HL-60/S4 treated with retinoic acid at 250 ng/mL for 4 days and 3 days (cell line): ENCODE measurements around the gene GZMM.

Experiments
- in situ Hi-C: fragments of 300-500 bp; cut with MboI; formaldehyde crosslinking; loops from 2 replicates; pipeline ENCODE4 v1.7.0; 2022; ENCODE audit warnings: low sequenced_read_pairs

Gene GZMM

DNA sequence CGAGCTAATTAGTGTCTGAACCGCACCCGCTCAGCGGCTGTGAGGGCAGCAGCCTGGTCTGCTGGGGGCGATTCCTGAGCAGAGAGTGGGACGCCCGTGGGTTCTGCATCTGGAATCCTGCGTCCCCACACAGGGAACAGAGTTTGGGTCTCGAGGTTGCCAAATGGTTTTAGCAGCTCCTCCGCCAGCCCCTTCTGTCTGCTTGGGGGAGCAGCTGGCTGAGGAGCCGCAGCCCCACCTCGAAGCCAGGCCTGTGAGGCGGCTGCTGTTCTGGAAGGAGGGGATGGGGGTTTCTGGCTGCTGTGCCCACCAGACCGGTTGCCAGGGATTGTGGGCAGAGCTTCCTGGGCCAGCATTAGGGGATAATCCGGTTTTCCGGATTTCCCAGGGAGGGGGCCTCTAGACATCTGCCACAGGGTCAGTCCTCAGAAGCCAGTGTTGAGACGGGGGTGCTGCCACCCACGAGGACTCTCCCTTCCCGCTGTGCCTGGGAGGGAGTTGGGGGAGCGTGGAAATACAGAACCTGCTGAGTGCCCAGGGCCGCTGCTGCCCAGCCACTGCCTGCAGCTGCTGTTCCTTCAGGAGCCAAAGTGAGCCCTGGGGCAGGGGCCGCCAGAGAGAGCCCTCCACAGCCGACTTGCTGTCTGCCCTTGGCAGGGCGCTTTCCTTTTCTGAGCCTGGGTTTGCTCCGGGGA, 10.3 kb upstream of the GZMM start:
- in situ Hi-C loops = no loop called here

DNA sequence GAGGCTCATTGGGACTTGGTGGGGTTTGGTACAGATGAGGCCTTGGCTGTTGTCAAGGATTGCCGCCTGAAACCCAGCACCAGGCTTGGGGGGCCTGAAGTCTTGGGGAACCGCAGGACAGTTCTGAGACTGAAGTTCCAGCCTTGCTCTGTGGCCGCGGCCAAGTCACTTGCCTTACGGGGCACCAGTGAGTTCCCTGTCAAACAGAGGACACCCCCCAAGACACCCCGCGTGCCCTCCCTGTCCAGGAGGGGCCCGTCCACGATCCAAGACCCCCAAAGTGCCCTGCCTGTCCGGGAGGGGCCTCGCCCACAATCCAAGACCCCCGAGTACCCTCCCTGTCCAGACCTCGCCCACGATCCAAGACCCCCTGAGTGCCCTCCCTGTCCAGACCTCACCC, 9.8 kb upstream of the GZMM start:
- in situ Hi-C loops = no loop called here

DNA sequence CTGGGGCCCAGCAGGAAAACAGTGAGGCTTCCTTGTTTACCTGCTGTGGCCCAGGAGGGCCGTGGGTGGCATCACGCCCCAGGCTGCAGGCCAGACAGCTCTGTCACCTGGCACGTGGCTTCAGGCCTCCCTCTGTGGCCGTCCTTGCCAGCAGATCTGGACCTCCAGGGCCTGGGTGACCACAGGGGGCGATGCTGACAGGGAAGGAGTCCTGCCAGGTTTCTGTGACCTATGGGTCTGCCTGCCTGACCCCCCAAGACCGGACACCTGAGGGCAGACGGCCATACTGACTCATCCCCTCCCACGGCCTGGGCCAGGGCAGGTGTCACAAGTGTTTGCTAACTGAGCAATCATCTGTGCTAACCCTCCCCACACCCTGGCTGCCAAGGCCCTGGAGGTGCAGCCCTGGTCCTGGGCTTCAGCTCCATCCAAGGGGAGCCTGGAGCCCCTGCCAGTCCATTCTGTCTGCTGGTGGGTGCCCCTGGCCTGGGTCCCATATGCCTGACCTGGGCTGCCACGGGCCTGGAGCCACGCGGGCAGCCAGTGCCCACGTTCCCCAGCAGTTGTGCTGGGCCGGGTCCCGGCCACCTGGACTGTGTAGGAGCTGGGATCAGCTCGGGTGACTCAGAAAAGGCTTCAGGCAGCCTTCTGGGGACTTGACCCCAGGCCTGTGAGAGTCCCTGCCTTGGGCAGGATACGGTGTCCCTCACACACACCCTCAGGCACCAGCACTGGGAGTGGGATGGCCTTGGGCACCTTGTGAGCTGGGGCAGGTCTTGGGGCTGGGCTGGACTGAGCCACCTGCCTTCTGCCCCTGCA, 8.6 kb upstream of the GZMM start:
- in situ Hi-C loops = no loop called here

DNA sequence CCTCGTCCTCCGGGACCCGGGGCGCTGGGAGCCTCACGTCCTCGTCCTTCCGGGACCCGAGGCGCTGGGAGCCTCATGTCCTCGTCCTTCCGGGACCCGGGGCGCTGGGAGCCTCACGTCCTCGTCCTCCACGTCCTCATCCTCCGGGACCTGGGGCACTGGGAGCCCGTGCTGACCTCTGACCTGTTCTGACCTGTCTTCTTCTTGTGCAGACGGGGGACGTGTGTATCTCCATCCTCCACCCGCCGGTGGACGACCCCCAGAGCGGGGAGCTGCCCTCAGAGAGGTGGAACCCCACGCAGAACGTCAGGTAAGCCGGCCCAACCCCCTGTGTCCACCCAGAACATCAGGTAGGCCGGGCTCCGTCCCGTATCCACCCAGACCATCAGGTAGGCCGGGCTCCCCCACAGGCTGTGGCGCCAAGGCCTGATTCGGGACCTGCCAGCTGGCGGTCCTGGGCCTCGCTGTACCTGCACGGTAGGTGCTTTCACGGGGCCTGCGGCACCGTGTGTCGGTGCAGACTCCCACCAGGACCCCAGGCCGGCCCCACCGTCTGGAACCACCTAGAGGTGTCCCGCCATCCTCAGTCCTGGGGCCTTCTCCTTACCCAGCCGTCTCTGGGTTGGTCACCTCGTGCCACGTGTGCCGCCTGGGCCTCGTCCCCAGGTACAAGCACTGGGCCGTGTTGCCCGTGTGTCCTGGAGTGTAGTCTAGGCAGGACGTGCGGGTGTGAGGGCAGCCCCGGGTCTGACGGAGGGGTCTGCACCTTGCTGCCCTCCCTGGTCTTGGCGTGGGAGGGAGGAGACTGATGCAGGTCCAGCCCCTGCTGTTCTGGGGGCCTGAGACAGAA, 7.6 kb upstream of the GZMM start:
- in situ Hi-C loops = no loop called here

DNA sequence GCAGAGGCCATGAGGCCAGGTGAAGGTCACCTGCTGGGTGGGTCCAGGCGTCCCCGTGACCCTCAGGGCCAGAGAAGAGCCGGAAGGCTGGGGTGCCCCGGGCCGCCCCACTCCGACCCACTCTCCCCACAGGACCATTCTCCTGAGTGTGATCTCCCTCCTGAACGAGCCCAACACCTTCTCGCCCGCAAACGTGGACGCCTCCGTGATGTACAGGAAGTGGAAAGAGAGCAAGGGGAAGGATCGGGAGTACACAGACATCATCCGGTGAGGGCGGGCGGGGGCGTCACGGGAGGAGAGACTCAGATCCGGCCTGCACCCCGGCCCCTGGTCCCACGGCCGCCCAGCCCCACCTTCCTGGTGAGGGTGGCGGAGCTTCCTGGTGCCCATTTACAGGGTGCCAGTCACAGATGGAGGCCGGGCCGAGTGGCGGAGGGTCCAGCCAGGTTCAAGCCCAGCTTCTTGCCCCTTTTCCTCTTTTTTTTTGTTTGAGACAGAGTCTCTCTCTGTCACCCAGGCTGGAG, 6.9 kb upstream of the GZMM start:
- in situ Hi-C loops = no loop called here

DNA sequence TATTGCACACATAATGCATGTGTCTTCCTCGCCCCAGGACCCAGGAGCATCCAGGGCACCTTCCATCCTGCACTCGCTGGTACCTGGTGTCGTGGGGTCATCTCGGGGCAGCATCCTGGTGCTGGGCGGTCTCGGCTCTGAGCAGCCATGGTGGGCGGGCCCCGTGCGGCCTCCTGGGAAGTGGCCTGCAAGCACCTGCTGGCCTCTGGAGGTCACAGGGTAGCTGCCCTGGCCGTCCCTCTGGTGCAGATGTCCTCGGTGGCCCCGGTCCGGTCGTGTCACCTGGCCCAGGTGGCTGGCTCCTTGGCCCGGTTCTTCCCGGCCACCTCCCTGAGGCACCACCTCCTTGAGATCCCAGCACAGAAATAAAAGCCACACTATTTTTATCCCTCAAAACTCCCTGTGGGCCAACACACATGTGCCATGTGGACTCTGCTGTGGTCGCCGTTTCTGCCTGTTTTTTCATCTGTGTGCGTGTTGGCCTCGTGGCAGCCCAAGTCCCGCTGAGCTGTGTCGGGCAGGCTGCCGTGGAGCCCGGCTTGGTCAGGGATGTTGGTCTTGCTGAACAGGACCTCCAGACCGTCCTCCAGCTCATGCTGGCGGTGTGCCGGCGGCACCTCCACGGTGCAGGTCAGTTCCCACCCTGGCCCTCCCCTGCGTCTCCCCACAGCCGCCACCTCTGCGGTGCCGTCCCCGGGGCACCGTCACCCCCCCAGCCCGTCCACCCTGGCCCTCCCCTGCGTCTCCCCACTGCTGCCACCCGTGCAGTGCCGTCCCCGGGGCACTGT, 5.0 kb upstream of the GZMM start:
- in situ Hi-C loops = no loop called here

DNA sequence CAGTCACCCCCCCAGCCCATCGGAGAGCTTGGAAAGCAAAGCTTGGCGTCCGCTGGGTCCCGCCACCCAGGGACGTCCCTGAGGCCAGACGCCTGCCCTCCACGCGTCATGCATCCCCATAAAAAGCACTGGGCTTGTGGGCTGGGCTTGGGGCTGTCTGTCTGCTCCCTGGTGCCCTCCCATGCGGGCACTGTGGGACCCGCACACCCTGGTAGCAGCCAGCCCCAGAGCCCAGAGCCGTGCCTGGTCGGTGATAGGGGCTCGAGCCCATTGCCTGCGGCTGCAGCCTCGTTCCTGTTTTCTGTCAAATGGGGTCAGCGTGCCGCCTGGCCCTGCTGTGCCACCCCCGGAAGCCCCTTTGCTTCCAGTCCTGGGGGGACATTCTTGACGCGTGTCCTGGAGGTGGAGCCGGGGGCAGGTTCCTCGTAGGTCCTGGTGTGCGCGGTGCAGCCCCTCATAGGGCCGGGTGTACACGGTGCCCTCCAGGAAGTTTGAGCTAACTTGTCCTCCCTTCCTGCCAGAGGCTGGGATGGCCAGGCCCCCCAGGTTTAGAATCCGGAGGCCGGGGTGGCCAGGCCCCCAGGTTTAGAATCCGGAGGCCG, 4.3 kb upstream of the GZMM start:
- in situ Hi-C loops = no loop called here

DNA sequence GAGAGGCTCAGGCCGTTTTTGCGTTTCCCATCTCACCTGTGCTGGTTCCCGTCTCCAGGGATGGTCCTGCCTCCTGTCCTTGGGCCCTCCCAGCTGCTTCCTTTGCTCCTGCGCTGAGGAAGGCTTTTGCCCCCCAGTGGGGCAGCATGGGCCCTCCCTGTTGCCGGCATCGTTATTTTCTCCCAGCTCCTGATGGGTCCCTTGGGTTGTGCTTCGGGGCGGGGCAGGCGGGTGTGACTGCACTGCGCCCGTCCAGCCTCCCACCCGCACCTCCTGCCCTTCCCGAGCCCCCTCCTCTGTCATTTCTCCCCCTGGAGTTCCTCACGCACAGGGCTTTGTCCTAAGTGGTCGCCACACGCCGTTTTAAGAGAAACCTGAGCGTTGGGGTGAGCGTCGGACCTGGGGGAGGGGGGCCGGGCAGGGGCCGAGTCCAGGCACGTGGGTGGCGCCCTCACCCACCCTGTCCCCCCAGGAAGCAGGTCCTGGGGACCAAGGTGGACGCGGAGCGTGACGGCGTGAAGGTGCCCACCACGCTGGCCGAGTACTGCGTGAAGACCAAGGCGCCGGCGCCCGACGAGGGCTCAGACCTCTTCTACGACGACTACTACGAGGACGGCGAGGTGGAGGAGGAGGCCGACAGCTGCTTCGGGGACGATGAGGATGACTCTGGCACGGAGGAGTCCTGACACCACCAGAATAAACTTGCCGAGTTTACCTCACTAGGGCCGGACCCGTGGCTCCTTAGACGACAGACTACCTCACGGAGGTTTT, 2.8 kb upstream of the GZMM start:
- in situ Hi-C loops = no loop called here

DNA sequence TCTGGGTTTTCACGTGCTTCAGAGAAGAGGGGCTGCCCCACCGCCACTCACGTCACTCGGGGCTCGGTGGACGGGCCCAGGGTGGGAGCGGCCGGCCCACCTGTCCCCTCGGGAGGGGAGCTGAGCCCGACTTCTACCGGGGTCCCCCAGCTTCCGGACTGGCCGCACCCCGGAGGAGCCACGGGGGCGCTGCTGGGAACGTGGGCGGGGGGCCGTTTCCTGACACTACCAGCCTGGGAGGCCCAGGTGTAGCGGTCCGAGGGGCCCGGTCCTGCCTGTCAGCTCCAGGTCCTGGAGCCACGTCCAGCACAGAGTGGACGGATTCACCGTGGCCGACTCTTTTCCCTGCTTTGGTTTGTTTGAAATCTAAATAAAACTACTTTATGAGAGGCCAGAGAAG, 2.2 kb upstream of the GZMM start:
- in situ Hi-C loops = no loop called here

DNA sequence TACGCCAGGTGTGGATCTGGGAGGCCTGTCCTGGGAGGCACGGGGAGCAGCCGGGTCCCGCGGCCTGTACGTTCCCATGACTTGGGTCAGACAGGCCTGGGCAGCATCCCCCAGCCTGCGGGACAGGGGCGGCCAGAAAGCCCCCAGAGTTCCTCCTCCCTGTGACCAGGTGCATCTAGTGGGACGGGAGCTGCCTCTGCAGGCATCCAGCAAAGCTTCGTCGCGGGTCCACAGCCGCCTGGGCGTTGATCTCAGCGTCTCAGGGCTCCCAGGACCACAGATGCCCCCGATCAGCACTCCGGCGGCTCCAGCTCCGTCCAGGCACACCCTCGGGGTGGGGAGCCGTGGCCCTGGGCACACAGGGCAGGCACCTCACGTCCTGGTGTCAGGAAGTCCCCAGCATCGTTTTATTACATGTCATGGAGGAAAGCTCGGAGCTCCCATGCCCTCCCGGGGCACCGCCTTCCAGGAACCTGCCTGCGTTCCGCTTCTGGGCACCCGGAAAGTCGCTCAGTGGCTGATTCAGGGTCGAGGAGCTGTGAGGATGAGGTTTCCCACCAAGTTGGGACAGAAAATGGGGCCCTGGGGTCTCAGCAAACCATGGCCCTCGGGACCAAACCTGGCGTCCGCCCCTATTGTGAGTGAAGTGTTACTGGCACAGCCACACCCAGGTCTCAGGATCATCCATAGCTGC, 1.5 kb upstream of the GZMM start:
- in situ Hi-C loops = no loop called here

DNA sequence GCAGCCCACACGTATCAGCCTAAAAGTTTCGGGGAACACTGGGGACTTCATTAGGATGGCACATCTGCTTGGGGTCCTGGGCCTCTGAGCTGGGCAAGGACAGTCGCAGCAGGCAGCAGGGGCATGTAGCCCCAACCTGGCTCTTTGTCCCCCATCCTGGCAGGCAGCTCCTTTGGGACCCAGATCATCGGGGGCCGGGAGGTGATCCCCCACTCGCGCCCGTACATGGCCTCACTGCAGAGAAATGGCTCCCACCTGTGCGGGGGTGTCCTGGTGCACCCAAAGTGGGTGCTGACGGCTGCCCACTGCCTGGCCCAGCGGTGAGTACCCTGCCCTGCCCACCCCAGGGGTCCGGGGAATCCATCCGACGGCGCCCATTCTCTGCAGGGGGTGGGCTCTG, 3.3 kb downstream of the GZMM start:
- in situ Hi-C loops = no loop called here

DNA sequence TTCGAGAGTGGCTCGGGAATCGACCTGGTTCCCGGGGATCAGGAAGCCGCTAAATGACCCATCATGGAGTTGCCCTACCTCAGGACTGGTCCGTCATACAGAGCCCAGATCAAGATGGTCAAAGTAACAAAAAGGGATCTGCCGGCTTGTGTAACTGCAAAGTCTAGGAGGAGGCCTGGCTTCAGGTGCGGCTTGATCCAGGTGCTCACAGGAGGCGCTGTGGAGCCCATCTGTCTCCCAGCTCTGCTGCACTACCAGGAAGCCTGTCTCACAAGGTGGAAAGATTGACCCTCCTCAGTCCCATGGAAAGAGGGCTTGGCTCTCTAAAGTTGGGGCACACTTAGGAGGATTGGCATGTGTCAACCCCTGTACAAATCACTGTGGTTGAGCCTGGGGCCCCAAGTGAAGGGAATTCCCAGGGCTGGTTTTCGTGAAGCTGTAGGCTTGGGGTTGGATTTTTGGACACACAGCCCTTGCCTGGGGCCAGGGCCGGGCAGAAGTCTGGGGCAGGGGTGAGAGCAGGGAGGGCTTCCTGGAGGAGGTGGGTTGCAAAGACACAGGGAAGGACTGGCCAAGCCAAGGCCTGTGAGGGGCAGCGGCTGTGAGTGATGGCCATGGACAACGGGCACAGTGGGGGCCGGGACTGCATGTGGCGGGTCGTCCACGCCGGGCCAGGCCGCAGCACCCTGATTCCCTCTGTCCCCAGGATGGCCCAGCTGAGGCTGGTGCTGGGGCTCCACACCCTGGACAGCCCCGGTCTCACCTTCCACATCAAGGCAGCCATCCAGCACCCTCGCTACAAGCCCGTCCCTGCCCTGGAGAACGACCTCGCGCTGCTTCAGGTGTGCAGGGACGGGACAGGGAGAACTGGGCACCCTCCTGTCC, 4.2 kb downstream of the GZMM start:
- in situ Hi-C loops = no loop called here

DNA sequence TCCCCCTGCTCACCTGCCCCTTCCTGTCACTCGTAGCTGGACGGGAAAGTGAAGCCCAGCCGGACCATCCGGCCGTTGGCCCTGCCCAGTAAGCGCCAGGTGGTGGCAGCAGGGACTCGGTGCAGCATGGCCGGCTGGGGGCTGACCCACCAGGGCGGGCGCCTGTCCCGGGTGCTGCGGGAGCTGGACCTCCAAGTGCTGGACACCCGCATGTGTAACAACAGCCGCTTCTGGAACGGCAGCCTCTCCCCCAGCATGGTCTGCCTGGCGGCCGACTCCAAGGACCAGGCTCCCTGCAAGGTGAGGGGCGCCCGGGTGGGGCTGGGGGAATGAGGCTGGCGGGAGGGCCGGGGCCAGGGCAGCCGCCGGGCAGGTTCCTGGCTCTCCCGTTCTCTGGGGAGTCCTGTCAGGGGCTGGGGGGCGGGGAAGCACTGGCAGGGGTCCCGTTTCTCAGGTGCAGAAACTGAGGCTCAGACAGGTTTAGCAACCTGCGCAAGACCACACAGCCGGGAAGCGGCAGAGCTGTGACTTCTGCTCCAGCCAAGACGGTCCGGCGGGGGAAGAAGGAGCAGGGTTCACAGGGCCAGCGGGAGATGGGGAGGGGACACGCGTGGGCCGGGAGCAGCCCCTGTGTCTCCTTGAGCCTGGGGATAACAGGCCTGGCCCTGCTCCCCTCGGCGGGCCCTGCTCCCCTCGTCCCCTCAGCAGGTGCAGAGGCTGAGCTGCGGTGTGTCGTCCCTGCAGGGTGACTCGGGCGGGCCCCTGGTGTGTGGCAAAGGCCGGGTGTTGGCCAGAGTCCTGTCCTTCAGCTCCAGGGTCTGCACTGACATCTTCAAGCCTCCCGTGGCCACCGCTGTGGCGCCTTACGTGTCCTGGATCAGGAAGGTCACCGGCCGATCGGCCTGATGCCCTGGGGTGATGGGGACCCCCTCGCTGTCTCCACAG, 5.3 kb downstream of the GZMM start:
- in situ Hi-C loops = no loop called here

DNA sequence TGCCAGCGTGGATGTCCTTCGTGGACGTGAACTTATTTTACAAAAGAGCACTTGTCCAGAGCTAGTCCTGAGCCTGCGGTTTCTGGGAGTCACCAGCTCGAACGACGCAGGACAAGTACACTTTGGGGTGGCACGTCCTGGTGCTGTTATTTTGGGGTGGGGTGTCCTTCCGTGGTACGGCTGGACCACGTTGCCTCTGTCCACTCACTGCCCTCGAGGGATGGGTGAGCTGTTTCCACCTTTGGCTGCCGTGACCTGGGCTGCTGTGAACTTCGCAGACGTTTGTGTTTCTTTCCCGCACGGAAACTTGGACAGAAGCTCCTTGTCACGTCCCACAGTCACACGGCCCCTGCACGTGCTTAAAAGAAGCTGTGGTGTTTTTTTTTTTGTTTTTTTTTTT, 11.0 kb downstream of the GZMM start:
- in situ Hi-C loops = no loop called here

DNA sequence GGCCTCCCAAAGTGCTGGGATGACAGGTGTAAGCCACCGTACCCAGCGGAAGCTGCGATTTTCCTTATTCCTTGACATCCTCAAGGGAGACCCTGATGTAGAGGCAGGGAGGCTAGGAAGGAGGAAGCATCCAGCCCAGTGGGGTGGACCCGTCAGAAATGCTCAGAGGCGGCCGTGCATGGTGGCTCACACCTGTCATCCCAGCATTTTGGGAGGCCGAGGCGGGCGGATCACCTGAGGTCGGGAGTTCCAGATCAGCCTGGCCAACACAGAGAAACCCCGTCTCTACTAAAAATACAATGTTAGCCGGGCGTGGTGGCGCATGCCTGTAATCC, 11.6 kb downstream of the GZMM start:
- in situ Hi-C loops = no loop called here

DNA sequence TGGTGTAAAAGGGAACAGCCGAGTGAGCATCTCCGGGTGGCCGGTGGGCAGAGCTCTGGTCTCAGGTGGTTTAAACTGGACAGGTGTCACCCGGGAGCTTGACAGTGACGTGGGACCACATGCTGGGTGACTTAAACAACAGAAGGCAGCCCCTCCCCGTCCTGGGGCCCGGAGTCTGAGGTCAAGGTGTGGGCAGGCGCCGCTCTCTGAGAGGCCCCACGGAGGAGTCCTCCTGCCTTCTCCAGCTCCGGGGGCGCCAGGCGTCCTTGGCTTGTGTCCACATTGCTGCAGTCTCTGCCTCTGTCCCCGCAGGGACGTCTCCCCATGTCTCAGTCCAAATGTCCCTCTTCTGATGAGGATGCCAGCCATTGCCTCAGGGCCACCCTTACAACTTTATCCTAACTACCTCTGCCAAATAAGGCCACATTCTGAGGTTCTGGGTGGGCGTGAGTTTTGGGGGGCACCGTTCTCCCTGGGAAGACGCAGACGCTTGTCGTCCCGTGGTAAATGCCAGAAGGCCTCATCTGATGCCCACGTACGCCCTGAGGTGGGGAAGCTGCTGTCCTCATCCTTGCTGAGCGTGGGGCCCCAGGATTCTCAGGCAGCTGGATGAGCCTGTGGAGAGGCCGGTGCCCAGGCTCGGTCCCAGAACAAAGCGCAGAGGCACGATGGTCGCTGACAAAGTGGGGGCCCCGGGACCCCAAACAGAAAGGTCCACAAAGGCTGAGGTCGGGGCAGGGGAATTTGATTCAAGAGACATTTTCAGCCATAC, 12.9 kb downstream of the GZMM start:
- in situ Hi-C loops = no loop called here
